A673 (cell line): ENCODE measurements around the gene SLC29A2. TPM values are rescaled to one million over a fixed set of nuclear protein-coding genes. Genes with fewer than 3 reads are reported as not detected.

Source experiments
- BruUV-seq: library from RNA; stranded (reverse); fragments of 400-500 nt; replicated peaks from 2 replicates; lab custom pipeline; 2021; lab: Mats Ljungman, UMichigan
- CTCF ChIA-PET: fragments of 300-600 bp; sonication (Branson Sonifier 250); formaldehyde crosslinking; loops from one replicate; lab custom pipeline; 2022; ENCODE audit warnings: antibody characterized with exemption; lab: Charles Lee
- POLR2A ChIA-PET: fragments of 300-600 bp; sonication (Branson Sonifier 250); formaldehyde crosslinking; loops from one replicate; lab custom pipeline; 2022; ENCODE audit warnings: antibody characterized with exemption; ENCODE audit not compliant: low non-redundant PET; lab: Charles Lee
- DNase-seq: peaks from one replicate; pipeline ENCODE4 v3.0.0-alpha.2; 2015; ENCODE audit warnings: low spot score
- H3K27ac ChIP-seq: fragments of 200-600 bp; sonication (generic); 2 replicates; pipeline ENCODE4 v1.5.1; 2016; ENCODE audit warnings: mixed run types, low read depth, mild to moderate bottlenecking, mixed read lengths, antibody characterized with exemption, low read length; ENCODE audit not compliant: poor library complexity, severe bottlenecking
- H3K27me3 ChIP-seq: fragments of 200-600 bp; sonication (generic); replicated peaks from 2 replicates; pipeline ENCODE4 v1.6.1; 2017; ENCODE audit warnings: mixed run types, low read depth, mild to moderate bottlenecking, mixed read lengths, antibody characterized with exemption, low read length; ENCODE audit not compliant: insufficient read depth, poor library complexity
- H3K36me3 ChIP-seq: fragments of 200-600 bp; sonication (generic); 2 replicates; pipeline ENCODE4 v1.6.1; 2016; ENCODE audit warnings: mixed run types, mild to moderate bottlenecking, mixed read lengths, antibody characterized with exemption, low read length; ENCODE audit not compliant: insufficient read depth, poor library complexity, severe bottlenecking
- H3K4me1 ChIP-seq: fragments of 200-600 bp; sonication (generic); 2 replicates; pipeline ENCODE4 v1.6.1; 2017; ENCODE audit warnings: mixed run types, mild to moderate bottlenecking, mixed read lengths, antibody characterized with exemption, low read length; ENCODE audit not compliant: insufficient read depth, poor library complexity, severe bottlenecking
- H3K4me3 ChIP-seq: fragments of 200-600 bp; sonication (generic); 2 replicates; pipeline ENCODE4 v1.5.1; 2016; ENCODE audit warnings: low read depth, mixed run types, mild to moderate bottlenecking, mixed read lengths, low read length; ENCODE audit not compliant: poor library complexity, severe bottlenecking
- H3K9me3 ChIP-seq: fragments of 200-600 bp; sonication (generic); 2 replicates; pipeline ENCODE4 v1.6.1; 2016; ENCODE audit warnings: mixed run types, low read depth, mild to moderate bottlenecking, mixed read lengths, antibody characterized with exemption, low read length; ENCODE audit not compliant: poor library complexity, severe bottlenecking
- EZH2 ChIP-seq: fragments of 200-600 bp; sonication (generic); IDR thresholded peaks from 2 replicates; pipeline ENCODE4 v1.6.1; 2017; ENCODE audit warnings: borderline replicate concordance, low read depth, mild to moderate bottlenecking, mixed read lengths, antibody characterized with exemption, low read length; ENCODE audit not compliant: poor library complexity, severe bottlenecking
- intact Hi-C: fragments of 100-400 bp; cut with micrococcal nuclease; formaldehyde crosslinking; loops from one replicate; pipeline ENCODE4 v1.10.0; 2022; ENCODE audit not compliant: unreplicated experiment
- total RNA-seq: library from RNA; stranded (reverse); gene quantifications from 2 replicates; pipeline ENCODE4 v1.2.3, GENCODE V29; 2021
- TF ChIP-seq, protein P1 (sequence below): fragments of 300-800, 200-600 bp; sonication (generic); conservative IDR thresholded peaks from 2 replicates; pipeline ENCODE4 v1.5.1; 2017; ENCODE audit warnings: low read depth, mild to moderate bottlenecking, antibody characterized with exemption, low read length, moderate library complexity, mixed read lengths

Gene SLC29A2
- total RNA-seq, 1 experiment from 2014 or later: 62.4 TPM

DNA sequence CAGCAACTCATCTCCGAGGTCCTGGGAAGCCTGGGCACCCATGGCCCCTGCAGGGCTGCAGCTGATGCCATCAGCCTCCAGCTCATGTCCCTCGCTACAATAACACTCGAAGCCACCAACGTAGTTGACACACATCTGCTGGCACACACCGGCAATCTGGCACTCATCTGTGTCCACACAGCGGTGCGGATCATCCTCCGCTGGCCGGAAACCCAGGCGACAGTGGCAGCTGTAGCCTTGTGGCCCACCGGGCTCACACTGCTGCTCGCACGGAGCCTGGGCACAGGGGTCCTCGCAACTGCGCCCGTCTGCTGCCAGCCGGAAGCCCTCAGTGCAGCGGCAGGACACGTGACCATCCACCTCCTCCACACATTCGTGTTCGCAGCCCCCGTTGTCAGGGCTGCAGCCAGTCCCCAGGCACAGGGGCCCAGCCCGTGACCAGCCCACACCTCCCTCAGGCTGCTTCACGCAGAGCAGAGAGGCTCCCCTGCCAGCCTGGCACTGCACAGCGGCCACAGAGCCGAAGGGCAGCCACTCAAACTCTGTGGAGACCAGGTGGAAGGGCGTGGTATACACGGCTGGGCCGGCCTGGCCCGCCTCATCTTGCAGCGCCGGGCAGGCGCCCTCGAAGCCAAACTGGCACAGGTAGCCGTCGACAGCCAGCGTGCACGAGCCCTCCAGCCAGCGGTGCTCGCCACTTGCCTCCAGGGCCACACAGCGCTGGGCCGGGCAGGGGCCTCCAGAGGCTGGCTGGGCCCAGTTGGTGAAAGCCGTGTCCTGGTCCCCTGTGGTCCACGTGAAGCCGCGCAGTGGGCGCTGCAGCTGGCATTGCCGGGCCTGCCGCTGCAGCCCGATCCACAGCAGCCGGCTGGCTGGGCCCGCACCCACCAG, 55.4 kb downstream of the SLC29A2 start:
- H3K9me3 ChIP-seq: no peaks in the 10 kb centered on the region
- peak overlapping the region; percentile 100 for H3K27ac ChIP-seq
- no peak for TF ChIP-seq EZH2
- TF ChIP-seq, protein P1, sequence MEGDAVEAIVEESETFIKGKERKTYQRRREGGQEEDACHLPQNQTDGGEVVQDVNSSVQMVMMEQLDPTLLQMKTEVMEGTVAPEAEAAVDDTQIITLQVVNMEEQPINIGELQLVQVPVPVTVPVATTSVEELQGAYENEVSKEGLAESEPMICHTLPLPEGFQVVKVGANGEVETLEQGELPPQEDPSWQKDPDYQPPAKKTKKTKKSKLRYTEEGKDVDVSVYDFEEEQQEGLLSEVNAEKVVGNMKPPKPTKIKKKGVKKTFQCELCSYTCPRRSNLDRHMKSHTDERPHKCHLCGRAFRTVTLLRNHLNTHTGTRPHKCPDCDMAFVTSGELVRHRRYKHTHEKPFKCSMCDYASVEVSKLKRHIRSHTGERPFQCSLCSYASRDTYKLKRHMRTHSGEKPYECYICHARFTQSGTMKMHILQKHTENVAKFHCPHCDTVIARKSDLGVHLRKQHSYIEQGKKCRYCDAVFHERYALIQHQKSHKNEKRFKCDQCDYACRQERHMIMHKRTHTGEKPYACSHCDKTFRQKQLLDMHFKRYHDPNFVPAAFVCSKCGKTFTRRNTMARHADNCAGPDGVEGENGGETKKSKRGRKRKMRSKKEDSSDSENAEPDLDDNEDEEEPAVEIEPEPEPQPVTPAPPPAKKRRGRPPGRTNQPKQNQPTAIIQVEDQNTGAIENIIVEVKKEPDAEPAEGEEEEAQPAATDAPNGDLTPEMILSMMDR: no peak
- no peaks in the 10 kb centered on the region for H3K36me3 ChIP-seq
- ChIA-PET CTCF (interaction anchor here (0.6 to 1.1 kb wide), 6 partner anchors 13 to 977 kb away, joined by 3 to 7 read pairs (median 6); no protein-coding TSS in a partner anchor), POLR2A (interaction anchor here (0.6 kb wide), 2 partner anchors 29 to 91 kb away, joined by 5 to 12 read pairs; no protein-coding TSS in a partner anchor)
- DNase-seq: no peak
- H3K4me1 ChIP-seq: peaks cover 69% of the 10 kb centered on the region
- no TSS peak for BruUV-seq
- no peaks in the 10 kb centered on the region for H3K27me3 ChIP-seq
- H3K4me3 ChIP-seq: peak overlapping the region; percentile 57
- intact Hi-C loops: no loop called here

DNA sequence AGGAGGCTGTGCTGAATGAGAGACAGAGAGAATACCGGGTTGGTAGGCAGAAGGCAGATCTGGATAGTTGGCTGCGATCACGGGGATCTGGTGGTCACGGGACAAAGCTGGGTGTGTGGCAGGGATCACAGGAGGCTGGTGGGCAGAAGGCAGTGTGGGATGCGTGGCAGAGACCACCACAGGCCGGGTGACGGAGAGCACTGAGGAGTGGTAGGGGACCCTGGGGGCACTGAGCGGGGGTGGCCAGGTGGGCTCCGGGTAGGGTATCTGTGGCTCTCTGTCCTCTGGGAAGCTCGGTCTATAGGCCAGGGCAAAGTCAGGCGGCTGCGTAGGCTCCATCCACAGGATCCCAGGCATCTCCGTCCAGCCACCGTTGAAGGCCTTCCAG, 56.1 kb downstream of the SLC29A2 start:
- Histone ChIP-seq H3K4me3 (peak overlapping the region; percentile 57), H3K4me1 (peaks cover 70% of the 10 kb centered on the region), H3K9me3 (no peaks in the 10 kb centered on the region), H3K36me3 (no peaks in the 10 kb centered on the region), H3K27me3 (no peaks in the 10 kb centered on the region), H3K27ac (peak overlapping the region; percentile 100)
- CTCF ChIA-PET: interaction anchor here (0.8 to 1.1 kb wide), 2 partner anchors 49 to 70 kb away, joined by 3 to 7 read pairs; no protein-coding TSS in a partner anchor
- POLR2A ChIA-PET: no interaction called here
- BruUV-seq: no TSS peak
- TF ChIP-seq, protein P1: no peak
- no peak for TF ChIP-seq EZH2
- DNase-seq: no peak
- intact Hi-C loops: no loop called here

DNA sequence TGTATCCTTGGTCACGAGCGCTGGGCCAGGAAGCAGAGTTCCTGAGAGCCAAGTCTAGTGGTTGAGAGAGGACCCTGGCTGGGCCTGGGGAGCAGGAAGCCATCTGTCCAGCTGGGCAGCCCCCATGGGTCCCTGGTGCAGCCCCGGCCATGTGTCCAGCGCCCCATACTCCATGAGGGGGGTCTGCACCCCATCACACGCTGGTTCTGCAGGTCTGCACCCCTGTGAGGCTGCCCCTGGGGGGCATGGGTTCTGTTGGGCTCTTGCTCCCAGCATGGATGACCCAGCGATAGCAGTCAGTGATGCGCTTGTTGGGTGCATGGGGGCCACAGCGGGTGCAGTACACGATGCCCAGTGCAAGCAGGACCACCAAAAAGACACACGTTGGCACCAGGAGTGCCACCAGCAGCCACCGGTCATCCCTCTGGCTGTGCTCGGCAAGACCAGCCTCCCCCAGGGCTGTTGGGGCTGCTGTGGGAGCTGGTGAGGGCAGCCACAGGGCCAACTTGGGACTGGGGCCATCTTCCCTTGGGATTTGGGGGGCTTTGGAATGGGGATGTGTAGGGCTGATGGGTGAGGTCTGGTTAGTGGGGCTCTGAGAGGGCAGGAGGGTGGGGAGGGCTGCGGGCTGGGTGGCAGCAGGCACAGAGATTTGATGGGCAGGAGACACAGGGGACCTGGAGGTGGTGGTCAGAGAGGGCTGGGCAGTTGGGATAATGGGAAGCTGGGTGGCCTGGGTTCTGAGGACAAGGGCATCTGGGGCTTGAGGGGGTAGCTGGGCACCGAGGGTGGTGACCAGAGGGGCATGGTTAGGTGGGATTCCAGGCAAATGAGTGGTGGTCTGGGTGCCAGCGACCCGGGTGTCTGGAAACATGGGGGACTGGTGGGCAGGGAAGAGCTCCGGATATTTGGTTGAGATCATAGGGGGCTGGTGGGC, 56.7 kb downstream of the SLC29A2 start:
- Histone ChIP-seq H3K4me1 (peaks cover 70% of the 10 kb centered on the region), H3K27ac (peak overlapping the region; percentile 100), H3K9me3 (no peaks in the 10 kb centered on the region), H3K4me3 (peak overlapping the region; percentile 57), H3K27me3 (no peaks in the 10 kb centered on the region), H3K36me3 (no peaks in the 10 kb centered on the region)
- ChIA-PET POLR2A (no interaction called here), CTCF (interaction anchor here (1.1 kb wide), 1 partner anchor 50 kb away, joined by 7 read pairs; no protein-coding TSS in a partner anchor)
- intact Hi-C loops: loop anchor here (5.0 kb wide), 1 partner anchor 72 kb away; no protein-coding TSS in a partner anchor
- DNase-seq: no peak
- no peak for TF ChIP-seq EZH2
- TF ChIP-seq, protein P1: no peak
- TSS peak; percentile 50 for BruUV-seq
